Breast epithelium (tissue), 4 donors: ENCODE data around the gene RAB20. TPM values are rescaled to one million over a fixed set of nuclear protein-coding genes. Genes with fewer than 3 reads are reported as not detected.

Experiments
- DNase-seq, 2 donors: peaks; one replicate each; pipeline ENCODE4 v3.0.0-alpha.2; 2019; ENCODE audit warnings: low spot score in 2 of 2
- H3K27ac ChIP-seq, 2 donors: fragments of 200-600 bp; sonication (generic) in 1 of 2; one replicate each; pipeline ENCODE4 v1.5.1; 2016 to 2019; ENCODE audit warnings: mild to moderate bottlenecking in 1 of 2
- H3K27me3 ChIP-seq, 2 donors: fragments of 200-600 bp; sonication (generic) in 1 of 2; one replicate each; pipeline versions ENCODE4 v1.5.1 to v1.6.0; 2017 to 2019; ENCODE audit warnings: control low read depth in 1 of 2, mild to moderate bottlenecking in 1 of 2
- H3K36me3 ChIP-seq: fragments of 200-600 bp; one replicate; pipeline ENCODE4 v1.5.1; 2019
- H3K4me1 ChIP-seq, 2 donors: fragments of 200-600 bp; sonication (generic); one replicate each; pipeline ENCODE4 v1.5.1; 2016 to 2019; ENCODE audit warnings: control low read depth in 1 of 2
- H3K4me3 ChIP-seq, 3 donors: fragments of 200-600 bp; sonication (generic); 1 replicate in 2 of 3; 2 replicates in 1 of 3; pipeline ENCODE4 v1.5.1; 2016 to 2019; ENCODE audit warnings: mild to moderate bottlenecking in 3 of 3, moderate library complexity in 2 of 3
- H3K9me3 ChIP-seq, 2 donors: fragments of 200-600 bp; sonication (generic) in 1 of 2; one replicate each; pipeline ENCODE4 v1.5.1; 2016 to 2019; ENCODE audit warnings: control low read depth in 1 of 2
- CTCF ChIP-seq, 3 donors: fragments of 450-650 bp; IDR thresholded peaks; one replicate each; pipeline ENCODE4 v1.5.1; 2016 to 2017; ENCODE audit warnings: antibody characterized with exemption in 3 of 3, mild to moderate bottlenecking in 3 of 3, moderate library complexity in 3 of 3
- POLR2A ChIP-seq: fragments of 450-650 bp; IDR thresholded peaks from one replicate; pipeline ENCODE4 v1.6.1; 2016; ENCODE audit warnings: antibody characterized with exemption, mild to moderate bottlenecking, moderate library complexity
- POLR2AphosphoS5 ChIP-seq, 3 donors: sonication (generic); formaldehyde crosslinking; IDR thresholded peaks; one replicate each; pipeline ENCODE4 v1.6.1; 2017; ENCODE audit warnings: antibody characterized with exemption in 3 of 3
- intact Hi-C: fragments of 100-400 bp; cut with DNase I; formaldehyde crosslinking; loops from one replicate; pipeline ENCODE4 v1.15.1; 2023; ENCODE audit warnings: low total_unique reads
- total RNA-seq, 3 donors: library from RNA; depleted of rRNA; stranded (reverse); fragments of >200 nt; gene quantifications; one replicate each; pipeline ENCODE4 v1.1.0, GENCODE V29; 2016

Gene RAB20
- total RNA-seq, 3 donors from 2014 or later = 25.8 to 33.4 (median 30.0) TPM

- Histone ChIP-seq H3K4me3 (peak overlapping the region; percentile 77 to 90 (median 81)), H3K27me3 (no peaks in the 10 kb centered on the region), H3K36me3 (no peaks in the 10 kb centered on the region), H3K4me1 (no peaks in the 10 kb centered on the region), H3K9me3 (no peaks in the 10 kb centered on the region), H3K27ac (peak overlapping the region; percentile 19 to 39)
- intact Hi-C loops = no loop called here
- TF ChIP-seq CTCF (IDR thresholded peaks at IDR 0.05) = no peak
- TF ChIP-seq POLR2A = no peak
- TF ChIP-seq POLR2AphosphoS5 (IDR thresholded peaks at IDR 0.05) = no peak
- DNase-seq = no peak
Measured at GRCh38 chr13:110562696-110563462, 1.4 kb upstream of the RAB20 start.

GRCh38 chr13:110562036-110562597, 595 bp upstream of the RAB20 start:
- intact Hi-C loops = no loop called here
- Histone ChIP-seq H3K27me3 (no peaks in the 10 kb centered on the region), H3K36me3 (no peaks in the 10 kb centered on the region), H3K27ac (peak overlapping the region; percentile 91 to 96), H3K4me1 (no peaks in the 10 kb centered on the region), H3K9me3 (no peaks in the 10 kb centered on the region), H3K4me3 (peak overlapping the region; percentile 77 to 90 (median 81))
- no peak for DNase-seq
- TF ChIP-seq POLR2AphosphoS5 (IDR thresholded peaks at IDR 0.05) (peak in 1 of 3 donors; percentile 2), POLR2A (no peak), CTCF (IDR thresholded peaks at IDR 0.05) (no peak)

GRCh38 chr13:110560601-110561343, 750 bp downstream of the RAB20 start:
- H3K27me3 ChIP-seq = no peaks in the 10 kb centered on the region
- no peak for TF ChIP-seq POLR2A
- peak in 1 of 3 donors; percentile 12 for TF ChIP-seq POLR2AphosphoS5 (IDR thresholded peaks at IDR 0.05)
- no peak for TF ChIP-seq CTCF (IDR thresholded peaks at IDR 0.05)
- intact Hi-C loops = no loop called here
- no peak for DNase-seq
- H3K27ac ChIP-seq = peak overlapping the region; percentile 91 to 96
- no peaks in the 10 kb centered on the region for H3K9me3 ChIP-seq
- peak overlapping the region; percentile 77 to 90 (median 81) for H3K4me3 ChIP-seq
- H3K4me1 ChIP-seq = no peaks in the 10 kb centered on the region
- no peaks in the 10 kb centered on the region for H3K36me3 ChIP-seq

- H3K27me3 ChIP-seq = no peaks in the 10 kb centered on the region
- no peaks in the 10 kb centered on the region for H3K36me3 ChIP-seq
- peak overlapping the region; percentile 91 to 96 for H3K27ac ChIP-seq
- intact Hi-C loops = no loop called here
- H3K4me1 ChIP-seq = no peaks in the 10 kb centered on the region
- no peak for DNase-seq
- TF ChIP-seq CTCF (IDR thresholded peaks at IDR 0.05) = no peak
- TF ChIP-seq POLR2AphosphoS5 (IDR thresholded peaks at IDR 0.05) = no peak
- TF ChIP-seq POLR2A = no peak
- no peaks in the 10 kb centered on the region for H3K9me3 ChIP-seq
- H3K4me3 ChIP-seq = peak overlapping the region; percentile 77 to 90 (median 81)
Measured at GRCh38 chr13:110559986-110560385, 1.5 kb downstream of the RAB20 start.
